ENCODE data around the gene RGR.

DNA sequence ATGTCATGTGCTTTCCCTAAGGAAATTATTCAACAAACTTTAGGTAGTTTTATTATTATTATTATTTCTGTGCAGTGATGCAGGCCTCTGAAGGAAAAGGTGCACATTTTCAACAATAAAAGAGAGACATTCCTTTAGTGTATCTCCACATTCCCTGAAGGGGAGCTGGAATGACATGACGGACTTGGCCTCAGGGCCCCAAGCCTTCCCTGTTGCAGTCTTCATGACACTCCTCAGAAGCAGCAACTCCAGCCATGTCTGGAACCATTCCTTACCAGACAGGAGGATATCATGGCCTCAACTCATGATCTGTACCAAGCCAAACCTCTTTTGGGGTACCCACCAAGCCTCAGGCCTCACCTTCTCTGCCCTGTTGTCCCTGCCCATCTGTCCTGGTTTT, 48.3 kb downstream of the RGR start:
- TF ChIP-seq FOXA1 (IDR thresholded peaks at IDR 0.05) (no peak), HDGF (IDR thresholded peaks at IDR 0.05; ENCODE audit: borderline replicate concordance) (no peak), FOXM1 (IDR thresholded peaks at IDR 0.05; ENCODE audit: borderline replicate concordance) (no peak), SP1 (IDR thresholded peaks at IDR 0.05) (no peak), BHLHE40 (IDR thresholded peaks at IDR 0.05; ENCODE audit: borderline replicate concordance) (no peak)

Data from HEK293T (cell line).